SKM-1 treated with dmso at 0.1 percent for 144 hours (cell line): ENCODE results near the gene MT1G.
A peak's percentile ranks its signal among the peaks of the same experiment; 100 is the strongest.
"Not testable (repeated sequence)": the region's sequence is repeated elsewhere in the genome, so short reads cannot be mapped to it uniquely, and the experiment has no call there.

Experiments
- DNase-seq: peaks from one replicate; lab custom pipeline; 2025; ENCODE audit not compliant: unreplicated experiment; lab: John Stamatoyannopoulos, UW

Gene MT1G

DNA sequence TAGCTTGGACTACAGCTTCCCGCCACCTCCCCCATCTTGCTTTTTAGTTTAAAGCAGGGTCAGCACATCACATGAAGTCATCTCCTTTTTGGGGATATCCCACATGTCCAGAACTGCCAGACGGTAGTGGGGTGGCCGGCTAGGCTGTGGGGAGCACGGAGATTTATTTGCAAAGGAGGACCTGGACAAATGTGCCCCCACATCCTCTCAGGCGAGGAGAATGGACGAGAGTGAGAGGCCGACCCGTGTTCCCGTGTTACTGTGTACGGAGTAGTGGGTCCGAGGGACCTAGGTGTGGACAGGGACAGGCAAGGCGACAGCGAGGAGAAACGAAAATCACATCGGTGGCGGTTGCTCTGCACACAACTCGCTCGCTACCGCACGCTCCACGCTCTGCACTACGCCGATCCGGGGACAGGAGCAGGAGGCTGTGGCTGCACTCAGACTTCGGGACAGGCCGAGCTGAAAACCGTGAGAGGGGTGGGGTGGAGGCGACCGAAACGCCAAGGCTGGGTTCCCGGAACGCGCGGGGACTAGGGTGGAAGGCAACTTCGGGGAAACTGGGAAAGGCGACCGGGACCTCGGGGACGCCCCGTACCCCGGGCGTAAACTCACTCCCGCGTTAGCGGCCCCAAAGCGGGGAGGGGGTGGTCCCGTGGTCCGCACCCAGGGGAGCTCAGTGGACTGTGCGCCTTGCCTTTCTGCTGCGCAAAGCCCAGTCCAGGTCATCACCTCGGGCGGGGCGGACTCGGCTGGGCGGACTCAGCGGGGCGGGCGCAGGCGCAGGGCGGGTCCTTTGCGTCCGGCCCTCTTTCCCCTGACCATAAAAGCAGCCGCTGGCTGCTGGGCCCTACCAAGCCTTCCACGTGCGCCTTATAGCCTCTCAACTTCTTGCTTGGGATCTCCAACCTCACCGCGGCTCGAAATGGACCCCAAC lies 29.8 kb downstream of the MT1G start, which contains the start of gene MT1A:
TSS of gene MT1A (plus strand) at position 853 of the 937 bp plus-strand sequence. CDS start at position 926, 73 bp downstream.
- DNase-seq = no peak

DNA sequence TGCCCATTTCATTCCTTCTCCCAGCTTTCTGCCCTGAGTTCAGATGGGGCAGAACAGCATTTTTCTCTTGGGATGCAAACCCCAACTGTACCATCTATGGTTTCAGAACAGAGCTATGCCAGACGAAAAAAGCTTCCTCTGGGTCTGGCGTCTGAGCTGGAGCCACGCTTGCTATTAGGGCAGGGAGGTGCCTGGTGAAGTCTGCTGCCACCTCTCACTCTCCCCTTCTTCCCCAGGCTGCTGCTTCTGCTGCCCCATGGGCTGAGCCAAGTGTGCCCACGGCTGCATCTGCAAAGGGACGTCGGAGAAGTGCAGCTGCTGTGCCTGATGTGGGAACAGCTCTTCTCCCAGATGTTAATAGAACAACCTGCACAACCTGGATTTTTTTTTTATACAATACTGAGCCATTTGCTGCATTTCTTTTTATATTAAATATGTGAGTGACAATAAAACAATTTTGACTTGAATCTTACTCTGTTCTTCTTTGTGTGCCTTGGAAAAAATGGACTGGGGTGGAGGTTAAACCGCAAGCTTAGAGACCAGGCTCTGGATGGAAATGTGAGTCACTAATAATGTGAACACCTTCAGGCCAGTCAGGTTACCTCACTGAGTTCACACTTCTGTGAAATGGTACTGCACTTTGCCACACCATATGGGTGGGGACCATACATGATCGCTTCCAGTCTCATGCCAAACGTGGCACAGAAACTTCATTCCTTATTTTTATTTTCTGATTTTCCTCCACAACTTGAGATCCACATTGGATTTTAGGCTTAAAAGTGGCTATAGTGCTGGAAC lies 31.1 kb downstream of the MT1G start:
- DNase-seq = no peak

DNA sequence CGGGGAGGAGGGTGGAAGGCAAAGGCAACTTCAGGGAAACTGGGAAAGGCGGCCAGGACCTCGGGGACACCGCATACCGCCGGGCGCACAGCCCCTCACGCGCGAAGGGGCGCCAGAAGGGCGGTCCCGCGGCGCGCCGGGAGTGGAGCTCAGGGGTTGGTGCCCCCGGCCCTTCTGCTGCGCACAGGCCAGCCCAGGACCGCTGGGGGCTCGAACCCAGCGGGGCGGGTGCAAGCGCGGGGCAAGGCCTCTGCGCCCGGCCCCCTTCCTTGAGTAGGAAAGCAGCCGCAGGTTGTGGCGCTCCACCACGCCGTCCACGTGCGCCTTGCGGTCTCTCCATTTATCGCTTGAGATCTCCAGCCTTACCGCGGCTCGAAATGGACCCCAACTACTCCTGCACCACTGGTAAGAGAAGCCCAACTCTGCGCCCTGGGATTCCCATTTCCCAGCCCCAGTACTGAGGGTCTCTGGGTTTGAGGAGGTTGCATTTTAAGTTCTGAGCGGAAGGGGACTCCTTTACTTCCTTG lies 32.4 kb downstream of the MT1G start:
- no peak for DNase-seq

GRCh38 chr16:56634715-56635440 lies 33.0 kb downstream of the MT1G start:
- DNase-seq = no peak

DNA sequence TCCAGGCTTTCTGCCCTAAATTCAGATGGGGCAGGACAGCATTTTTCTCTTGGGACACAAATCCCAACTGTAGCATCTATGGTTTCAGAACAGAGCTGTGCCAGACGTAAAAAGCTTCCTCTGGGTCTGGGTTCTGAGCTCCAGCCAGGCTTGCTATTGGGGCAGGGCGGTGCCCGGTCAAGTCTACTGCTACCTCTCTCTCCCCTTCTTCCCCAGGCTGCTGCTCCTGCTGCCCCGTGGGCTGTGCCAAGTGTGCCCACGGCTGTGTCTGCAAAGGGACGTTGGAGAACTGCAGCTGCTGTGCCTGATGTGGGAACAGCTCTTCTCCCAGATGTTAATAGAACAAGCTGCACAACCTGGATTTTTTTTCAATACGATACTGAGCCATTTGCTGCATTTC lies 34.3 kb downstream of the MT1G start:
- no peak for DNase-seq

DNA sequence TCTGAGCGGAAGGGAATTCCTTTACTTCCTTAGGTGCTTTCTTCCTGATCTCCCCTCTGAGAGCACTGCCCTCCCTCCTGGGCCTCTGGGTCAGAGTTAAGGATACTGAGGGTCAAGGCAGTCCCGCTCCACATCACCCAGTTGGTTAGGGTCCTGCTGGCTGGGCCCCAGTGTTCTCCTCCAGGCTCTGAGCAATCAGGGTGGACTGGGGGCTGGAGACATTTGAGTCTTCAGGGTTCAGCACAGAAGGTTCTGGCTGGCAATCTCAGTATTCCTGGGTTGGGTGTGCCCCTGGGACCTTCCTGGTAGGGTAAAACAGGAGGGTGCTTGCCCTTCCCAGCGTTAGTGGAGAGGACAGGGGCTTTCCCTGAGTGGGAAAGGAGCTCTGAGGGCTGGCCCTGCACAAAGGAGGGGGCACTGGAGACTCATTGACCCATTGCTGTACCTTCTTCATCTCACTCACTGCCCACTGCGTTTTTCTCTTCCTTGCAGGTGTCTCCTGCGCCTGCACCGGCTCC lies 35.0 kb downstream of the MT1G start:
- no peak for DNase-seq

- no peak for DNase-seq
Measured at GRCh38 chr16:56632156-56632847, 35.6 kb downstream of the MT1G start, which contains the start of gene MT1M. Gene MT1M, plus strand, starts transcription at chr16:56632659. Its CDS starts 73 bp downstream, at chr16:56632732.

DNA sequence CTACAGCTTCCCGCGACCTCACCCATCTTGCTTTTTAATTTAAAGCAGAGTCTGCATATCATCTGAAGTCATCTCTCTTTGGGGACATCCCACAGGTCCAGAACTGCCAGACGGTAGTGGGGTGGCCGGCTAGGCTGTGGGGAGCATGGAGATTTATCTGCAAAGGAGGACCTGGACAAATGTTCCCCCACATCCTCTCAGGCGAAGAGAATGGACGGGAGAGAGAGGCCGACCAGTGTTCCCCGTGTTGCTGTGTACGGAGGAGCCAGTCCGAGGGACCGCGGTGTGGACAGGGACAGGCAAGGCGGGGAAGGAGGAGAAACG lies 36.1 kb downstream of the MT1G start:
- DNase-seq = no peak

GRCh38 chr16:56631197-56631596 lies 36.7 kb downstream of the MT1G start:
- no peak for DNase-seq

GRCh38 chr16:56630134-56630533 lies 37.7 kb downstream of the MT1G start:
- DNase-seq = no peak

DNA sequence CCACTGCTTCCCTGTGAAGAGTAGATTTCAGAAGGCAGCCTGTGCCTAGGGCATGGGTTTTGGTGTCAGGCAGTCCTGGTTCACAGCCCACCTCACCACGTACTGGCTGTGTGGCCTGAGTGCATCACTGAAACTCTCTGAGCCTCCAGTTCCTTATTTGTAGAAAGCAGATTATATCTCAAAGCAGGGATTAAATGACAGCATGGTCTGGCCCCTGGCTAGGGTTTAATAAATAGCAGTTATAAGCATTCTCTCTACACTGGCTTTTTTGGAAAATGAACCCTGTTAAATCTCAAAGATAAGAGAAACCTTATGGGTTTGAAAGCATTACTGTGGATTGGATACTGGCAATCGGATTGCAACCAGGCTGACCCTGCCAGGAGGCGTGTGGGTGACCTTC lies 38.3 kb downstream of the MT1G start:
- DNase-seq = no peak

DNA sequence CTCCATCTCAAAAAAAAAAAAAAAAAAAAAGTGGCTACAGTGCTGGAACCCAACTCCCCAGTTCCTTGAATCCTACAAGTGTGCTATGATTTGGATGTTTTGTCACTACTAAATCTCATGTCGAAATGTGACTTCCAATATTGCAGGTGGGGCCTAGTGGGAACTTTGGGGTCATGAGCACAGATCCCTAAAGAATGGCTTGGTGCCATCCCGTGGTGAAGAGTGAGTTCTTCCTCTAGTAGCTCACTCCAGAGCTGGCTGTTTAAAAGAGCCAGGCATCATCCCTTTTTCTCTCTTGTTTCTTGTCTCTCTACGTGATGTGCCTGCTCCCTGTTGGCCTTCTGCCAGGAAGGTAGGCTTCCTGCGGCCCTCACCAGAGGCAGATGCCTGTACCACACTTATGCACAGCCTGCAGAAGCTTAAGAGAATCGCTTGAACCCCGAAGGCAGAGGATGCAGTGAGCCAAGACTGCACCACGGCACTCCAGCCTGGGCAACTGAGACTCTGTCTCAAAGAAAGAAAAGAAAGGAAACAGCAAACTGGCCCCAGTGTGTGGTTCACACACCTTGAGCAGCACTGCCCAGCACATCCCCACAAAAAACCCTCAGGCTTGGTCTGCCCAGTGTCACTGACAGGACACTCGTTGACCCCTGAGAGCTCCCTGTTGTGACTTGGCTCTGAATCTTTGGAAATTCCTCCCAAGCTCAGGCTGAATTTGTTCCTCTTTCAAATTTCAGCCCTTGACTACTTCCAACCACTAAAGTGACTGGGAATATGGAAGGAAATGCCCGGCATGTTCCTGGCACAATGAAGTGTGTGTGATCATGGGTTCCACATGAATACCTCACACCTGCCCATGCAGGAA lies 39.1 kb downstream of the MT1G start:
- DNase-seq = no peak

DNA sequence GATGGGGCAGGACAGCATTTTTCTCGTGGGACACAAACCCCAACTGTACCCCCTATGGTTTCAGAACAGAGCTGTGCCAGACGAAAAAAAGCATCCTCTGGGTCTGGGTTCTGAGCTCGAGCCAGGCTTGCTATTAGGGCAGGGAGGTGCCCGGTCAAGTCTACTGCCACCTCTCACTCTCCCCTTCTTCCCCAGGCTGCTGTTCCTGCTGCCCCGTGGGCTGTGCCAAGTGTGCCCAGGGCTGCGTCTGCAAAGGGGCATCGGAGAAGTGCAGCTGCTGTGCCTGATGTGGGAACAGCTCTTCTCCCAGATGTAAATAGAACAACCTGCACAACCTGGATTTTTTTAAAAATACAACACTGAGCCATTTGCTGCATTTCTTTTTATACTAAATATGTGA lies 41.2 kb downstream of the MT1G start:
- DNase-seq = no peak

DNA sequence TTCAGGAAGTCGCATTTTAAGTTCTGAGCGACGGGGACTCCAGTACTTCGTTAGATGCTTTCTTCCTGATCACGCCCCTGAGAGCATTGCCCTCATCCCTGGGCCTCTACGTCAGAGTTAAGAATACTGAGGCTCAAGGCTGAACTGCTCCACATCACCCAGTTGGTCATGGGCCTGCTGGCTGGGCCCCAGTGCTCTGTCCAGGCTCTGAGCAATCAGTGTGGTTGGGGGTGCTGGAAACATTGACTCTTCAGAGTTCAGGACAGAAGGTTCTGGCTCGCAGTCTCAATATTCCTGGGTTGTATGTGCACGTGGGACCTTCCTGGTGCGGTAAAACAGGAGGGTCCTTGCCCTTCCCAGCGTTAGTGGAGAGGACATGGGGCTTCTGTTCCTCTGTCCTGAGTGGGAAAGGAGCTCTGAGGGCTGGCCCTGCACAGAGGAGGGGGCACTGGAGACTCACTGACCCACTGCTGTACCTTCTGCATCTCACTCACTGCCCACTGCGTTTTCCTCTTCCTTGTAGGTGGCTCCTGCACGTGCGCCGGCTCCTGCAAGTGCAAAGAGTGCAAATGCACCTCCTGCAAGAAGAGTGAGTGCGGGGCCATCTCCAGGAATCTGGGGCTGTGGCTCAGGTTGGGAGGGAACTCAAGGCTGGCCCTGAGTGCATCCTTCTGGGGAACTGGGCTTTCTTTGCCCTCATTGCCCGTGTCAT lies 41.8 kb downstream of the MT1G start:
- no peak for DNase-seq

DNA sequence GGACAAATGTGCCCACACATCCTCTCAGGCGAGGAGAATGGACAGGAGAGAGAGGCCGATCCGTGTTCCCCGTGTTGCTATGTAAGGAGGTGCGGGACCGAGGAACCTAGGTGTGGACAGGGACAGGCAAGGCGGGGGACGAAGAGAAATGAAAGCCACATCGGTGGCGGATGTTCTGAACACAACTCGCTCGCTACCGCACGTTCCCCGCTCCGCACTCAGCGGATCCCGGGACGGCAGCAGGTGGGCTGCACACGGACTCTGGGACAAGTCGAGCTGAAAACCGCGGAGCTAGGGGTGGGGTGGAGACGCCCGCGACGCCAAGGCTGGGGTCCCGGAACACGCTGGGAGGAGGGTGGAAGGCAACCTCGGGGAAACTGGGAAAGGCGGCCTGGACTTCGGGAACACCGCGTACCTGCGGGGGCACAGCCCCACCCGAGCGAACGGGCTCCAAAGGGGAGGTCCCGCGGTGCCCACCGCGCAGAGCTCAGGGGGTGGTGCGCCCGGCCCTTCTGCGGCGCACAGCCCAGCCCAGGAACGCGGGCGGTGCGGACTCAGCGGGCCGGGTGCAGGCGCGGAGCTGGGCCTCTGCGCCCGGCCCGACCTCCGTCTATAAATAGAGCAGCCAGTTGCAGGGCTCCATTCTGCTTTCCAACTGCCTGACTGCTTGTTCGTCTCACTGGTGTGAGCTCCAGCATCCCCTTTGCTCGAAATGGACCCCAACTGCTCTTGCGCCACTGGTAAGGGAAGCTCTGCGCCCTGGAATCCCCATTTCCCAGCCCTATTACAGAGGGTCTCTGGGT lies 42.5 kb downstream of the MT1G start, which contains the start of gene MT1E:
TSS of gene MT1E (plus strand) at position 642 of the 803 bp plus-strand sequence. CDS start at position 713, 71 bp downstream.
- peak; percentile 67 for DNase-seq

- DNase-seq = no peak
Measured at GRCh38 chr16:56623637-56624036, 44.2 kb downstream of the MT1G start.

DNA sequence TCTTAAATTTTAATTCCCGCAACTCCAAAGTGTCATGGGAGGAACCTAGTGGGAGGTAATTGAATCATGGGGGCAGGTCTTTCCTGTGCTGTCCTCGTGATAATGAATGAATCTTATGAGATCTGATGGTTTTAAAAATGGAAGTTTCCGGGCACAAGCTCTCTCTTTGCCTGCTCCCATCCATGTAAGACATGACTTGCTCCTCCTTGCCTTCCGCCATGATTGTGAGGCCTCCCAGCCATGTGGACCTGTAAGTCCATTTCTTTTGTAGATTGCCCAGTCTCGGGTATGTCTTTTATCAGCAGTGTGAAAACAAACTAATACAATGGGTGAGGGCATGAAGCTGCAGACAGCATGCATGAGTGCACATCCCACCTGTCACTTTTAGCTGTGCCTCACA lies 44.7 kb downstream of the MT1G start:
- not testable (repeated sequence) for DNase-seq
